A673 (cell line): ENCODE measurements around the gene CELF4.

ENCODE experiments used
- CTCF ChIP-seq: fragments of 300-800, 200-600 bp; sonication (generic); conservative IDR thresholded peaks from 2 replicates; pipeline ENCODE4 v1.5.1; 2017; ENCODE audit warnings: low read depth, mild to moderate bottlenecking, antibody characterized with exemption, low read length, moderate library complexity, mixed read lengths
- EZH2 ChIP-seq: fragments of 200-600 bp; sonication (generic); IDR thresholded peaks from 2 replicates; pipeline ENCODE4 v1.6.1; 2017; ENCODE audit warnings: borderline replicate concordance, low read depth, mild to moderate bottlenecking, mixed read lengths, antibody characterized with exemption, low read length; ENCODE audit not compliant: poor library complexity, severe bottlenecking

DNA sequence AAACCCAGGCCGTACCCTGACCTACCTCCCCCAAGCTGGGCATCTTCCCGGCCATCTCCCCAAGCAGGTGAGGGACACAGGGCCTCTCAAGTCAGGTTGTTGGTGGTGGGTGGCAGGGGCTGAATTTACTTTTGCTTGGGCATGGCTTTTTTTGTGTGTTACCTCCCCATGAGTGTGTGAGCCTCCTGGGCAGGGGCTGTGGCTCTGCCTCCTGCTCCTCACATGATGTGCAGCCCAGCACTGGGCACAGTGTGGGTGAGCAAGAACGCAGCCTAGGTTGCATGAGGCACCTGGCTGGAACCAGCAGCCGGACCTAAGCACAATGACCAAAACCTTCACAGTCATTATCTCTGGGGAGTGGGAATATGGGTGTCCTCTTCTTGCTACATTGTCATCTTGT is 22.3 kb downstream of the CELF4 start:
- TF ChIP-seq EZH2 = no peak
- no peak for TF ChIP-seq CTCF
